Ovary (tissue), 3 donors: ENCODE measurements around the gene KIFC1.

ENCODE experiments used
- CTCF ChIP-seq, 3 donors: fragments of 450-650 bp in 2 of 3; fragments of 200-600 bp in 1 of 3; IDR thresholded peaks; one replicate each; pipeline versions ENCODE4 v1.5.1 to v1.8.0; 2016 to 2022; ENCODE audit warnings: antibody characterized with exemption in 3 of 3, mild to moderate bottlenecking in 1 of 3
- EP300 ChIP-seq: sonication (generic); formaldehyde crosslinking; IDR thresholded peaks from one replicate; pipeline ENCODE4 v1.6.1; 2017; ENCODE audit warnings: antibody characterized with exemption
- POLR2A ChIP-seq: fragments of 450-650 bp; IDR thresholded peaks from one replicate; pipeline ENCODE4 v1.6.1; 2017; ENCODE audit warnings: antibody characterized with exemption, mild to moderate bottlenecking, moderate library complexity
- donor health status: DM: no; HTN: no; CAD: no.

- TF ChIP-seq CTCF (IDR thresholded peaks at IDR 0.05) (no peak), EP300 (no peak), POLR2A (no peak)
Observed at GRCh38 chr6:33392595-33392948, 949 bp downstream of the KIFC1 start.
